GM19240 (cell line): ENCODE results near the gene ADAMTS7.
"Not testable (repeated sequence)": the region's sequence is repeated elsewhere in the genome, so short reads cannot be mapped to it uniquely, and the experiment has no call there.

Source experiments
- DNase-seq: peaks from one replicate; pipeline ENCODE4 v3.0.0; 2011; ENCODE audit warnings: low spot score; ENCODE audit not compliant: insufficient read length

ADAMTS7 gene

GRCh38 chr15:78830514-78831228, 19.4 kb upstream of the ADAMTS7 start:
- DNase-seq = no peak

- no peak for DNase-seq
Observed at GRCh38 chr15:78828920-78829319, 17.7 kb upstream of the ADAMTS7 start.

DNA sequence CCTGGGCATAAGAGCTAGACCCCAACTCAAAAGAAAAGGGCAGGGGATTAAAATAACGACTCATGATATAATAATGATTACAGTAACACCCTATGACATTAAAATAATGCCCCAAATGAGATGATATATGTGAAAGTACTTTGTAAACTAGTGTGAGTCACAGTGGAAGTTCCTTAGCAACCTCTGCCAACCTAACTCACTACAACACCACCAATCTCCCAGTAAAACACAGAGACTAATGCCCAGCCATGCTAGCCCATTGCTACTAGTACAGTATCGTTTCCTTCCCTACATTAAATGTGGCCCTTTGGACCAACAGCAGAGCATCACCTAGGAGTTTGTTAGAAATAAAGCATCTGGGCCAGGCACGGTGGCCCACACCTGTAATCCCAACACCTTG, 11.2 kb upstream of the ADAMTS7 start:
- DNase-seq = no peak

GRCh38 chr15:78811825-78812183, 540 bp upstream of the ADAMTS7 start:
- DNase-seq = no peak

DNA sequence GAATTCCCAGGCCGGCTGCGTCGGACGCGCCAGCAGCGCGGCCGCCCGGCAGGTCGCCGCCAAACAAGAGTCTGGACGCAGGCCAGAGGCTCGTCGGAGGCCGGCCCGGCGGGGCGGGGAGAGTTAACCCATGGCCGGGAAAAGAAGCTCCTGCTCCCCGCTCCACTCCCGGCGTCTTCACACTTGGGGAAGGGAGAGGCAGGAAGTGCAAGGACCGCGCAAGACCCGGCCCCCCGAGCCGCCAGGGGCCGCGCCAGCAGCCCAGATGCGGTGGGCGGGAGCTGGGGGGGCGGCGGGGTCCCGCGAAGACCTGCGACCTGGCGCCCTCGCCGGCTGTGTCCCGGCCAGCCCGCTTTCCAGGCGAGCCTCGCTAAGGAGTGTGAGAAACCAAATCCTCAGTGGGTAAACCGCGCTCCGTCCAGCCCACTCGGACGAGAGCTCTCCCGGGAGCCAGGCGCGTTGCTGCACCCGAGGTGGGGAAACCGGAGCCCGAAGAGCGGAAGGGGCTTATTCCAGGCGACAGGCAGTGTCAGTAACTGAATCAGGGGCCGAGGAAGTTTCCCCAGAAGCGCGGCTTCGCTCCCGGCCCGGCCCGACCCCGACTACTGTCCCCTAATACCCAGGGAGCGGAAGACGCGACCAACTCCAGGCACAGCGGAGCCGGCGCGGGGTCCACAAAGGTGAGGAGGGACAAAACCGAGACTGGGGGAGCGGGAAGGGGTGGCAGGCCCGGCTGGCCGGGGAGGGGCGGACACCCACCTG, 721 bp downstream of the ADAMTS7 start:
- no peak for DNase-seq

DNA sequence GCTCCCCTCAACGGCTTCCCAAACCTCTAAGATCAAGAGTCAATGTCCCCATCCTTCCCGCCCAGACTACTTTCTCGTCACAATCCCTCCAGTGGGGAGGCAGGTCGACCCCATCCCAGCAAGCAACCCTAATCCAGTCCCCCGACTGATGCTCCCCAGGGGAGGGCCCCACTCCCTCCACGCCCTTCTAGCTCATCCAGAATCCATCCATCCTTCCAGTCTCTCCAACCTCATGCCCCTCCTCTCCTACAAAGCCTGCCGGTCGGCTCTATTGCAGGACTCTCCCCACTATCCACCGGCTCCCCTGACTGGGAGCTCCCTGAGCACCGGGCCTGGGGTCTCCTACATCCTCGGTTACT, 1.3 kb downstream of the ADAMTS7 start:
- no peak for DNase-seq

GRCh38 chr15:78808550-78808949, 2.7 kb downstream of the ADAMTS7 start:
- DNase-seq = peak; percentile 54

GRCh38 chr15:78807359-78807758, 3.9 kb downstream of the ADAMTS7 start:
- DNase-seq = no peak

GRCh38 chr15:78804391-78804792, 6.9 kb downstream of the ADAMTS7 start:
- DNase-seq = no peak

DNA sequence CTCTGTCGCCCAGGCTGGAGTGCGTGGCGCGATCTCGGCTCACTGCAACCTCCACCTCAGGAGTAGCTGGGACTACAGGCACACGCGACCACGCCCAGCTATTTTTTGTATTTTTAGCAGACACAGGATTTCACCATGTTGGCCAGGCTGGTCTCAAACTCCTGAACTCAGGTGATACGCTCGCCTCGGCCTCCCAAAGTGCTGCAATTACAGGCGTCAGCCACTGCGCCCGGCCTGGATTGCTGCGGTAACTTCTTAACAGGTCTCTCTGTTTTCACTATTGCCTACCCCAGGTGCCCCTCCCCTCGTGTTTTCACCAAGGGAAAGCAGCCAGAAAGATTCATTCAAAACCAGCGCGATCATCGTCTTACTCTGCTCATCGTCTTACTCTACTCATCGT, 10.5 kb downstream of the ADAMTS7 start:
- DNase-seq = no peak

GRCh38 chr15:78800189-78800588, 11.1 kb downstream of the ADAMTS7 start:
- DNase-seq = no peak

DNA sequence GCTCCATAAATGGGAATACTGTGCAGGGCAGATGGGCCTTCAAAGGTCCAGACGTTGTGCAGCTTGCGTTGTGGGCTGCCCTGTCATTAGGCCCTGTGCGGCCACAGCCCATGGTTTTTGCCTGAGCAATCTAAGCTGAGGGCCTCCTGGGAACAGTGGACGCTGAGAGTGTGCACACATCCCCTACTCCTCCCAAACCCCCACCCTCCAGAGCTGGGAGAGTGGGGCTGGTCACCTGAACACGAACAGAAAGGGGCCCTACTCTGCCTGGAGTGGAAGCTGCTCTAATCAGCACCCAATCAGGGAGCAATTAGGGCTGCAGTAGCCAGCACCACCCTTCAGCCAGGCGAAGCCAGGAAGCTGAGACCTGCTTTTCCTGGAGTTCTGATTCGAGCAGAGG, 12.2 kb downstream of the ADAMTS7 start:
- DNase-seq = not testable (repeated sequence)

DNA sequence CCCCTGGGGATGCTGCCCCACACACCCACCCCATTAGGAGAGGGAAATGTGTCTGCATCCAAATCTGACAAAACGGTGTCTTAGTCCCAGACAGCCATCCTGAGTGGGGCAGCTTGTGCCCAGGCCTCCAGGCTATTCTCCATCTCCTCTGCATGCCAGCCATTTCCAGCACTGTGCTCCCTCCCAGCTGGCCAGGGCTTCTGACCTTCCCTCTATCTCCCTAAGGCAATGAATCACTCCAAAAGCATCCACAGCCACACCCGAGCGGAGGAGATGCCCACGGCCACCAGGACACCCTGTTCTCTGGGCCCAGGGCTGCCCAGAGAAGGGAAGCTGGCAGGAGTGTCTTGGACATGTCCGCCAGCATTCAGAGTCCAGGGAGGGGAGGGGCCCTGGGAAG, 12.9 kb downstream of the ADAMTS7 start:
- not testable (repeated sequence) for DNase-seq

- DNase-seq = no peak
Observed at GRCh38 chr15:78797951-78798350, 13.3 kb downstream of the ADAMTS7 start.

DNA sequence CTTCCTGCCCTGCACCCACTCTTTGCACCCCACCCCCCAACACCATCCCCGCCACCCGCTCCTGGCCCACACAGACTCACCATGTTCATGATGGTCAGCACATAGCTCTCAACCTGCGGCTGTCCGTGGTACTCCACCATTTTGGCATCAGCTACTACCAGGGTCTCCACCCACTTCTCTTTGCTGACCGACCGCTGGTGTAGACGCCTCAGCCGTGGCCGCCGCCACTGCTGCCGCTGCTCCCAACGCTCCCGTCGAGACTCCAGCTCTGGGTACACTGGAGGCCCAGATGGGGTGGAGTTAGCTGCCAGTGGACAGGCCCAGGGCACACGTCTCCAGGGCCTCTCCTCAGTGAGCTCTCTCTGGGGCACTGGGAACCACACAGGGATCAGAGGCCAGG, 14.8 kb downstream of the ADAMTS7 start:
- DNase-seq = no peak

DNA sequence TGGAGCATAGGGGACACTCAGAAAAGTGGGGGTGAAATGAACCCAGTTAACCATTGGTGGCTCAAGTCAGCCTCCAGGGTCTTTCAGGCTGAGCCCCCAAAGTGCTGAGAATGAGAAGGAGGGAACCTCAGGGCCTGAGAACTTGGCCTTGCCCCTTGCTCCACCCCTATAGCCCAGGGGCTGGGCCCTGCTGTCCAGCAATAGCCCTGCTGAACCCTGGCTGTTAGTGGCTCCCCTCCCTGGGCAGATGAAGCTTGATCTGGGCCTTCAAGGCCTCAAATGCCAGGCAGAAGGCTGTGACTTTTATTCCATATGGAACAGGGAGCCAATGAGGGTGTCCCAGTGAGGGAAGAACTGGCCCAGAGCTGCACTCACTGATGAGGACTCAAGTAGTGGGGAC, 16.2 kb downstream of the ADAMTS7 start:
- DNase-seq = no peak

- not testable (repeated sequence) for DNase-seq
Observed at GRCh38 chr15:78794446-78794845, 16.8 kb downstream of the ADAMTS7 start.

DNA sequence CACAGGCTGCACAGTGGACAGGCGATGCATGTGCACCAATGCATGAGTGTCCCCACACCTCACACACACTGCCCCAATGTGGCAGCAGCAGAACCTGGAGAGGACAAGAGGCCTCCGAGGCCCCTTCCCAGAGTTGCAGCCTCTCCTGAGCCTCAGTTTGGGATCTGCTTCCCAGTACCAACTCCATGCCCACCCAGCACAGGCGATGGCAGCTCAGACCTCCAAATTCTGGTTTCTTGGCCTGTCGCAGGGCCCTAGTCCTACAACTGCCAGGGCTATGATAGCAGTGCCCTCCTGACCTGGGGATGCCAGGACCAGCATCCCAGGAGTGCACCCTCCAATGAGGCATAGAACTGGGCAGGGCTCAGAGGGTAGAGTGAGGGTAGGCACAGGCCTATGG, 19.9 kb downstream of the ADAMTS7 start:
- no peak for DNase-seq

DNA sequence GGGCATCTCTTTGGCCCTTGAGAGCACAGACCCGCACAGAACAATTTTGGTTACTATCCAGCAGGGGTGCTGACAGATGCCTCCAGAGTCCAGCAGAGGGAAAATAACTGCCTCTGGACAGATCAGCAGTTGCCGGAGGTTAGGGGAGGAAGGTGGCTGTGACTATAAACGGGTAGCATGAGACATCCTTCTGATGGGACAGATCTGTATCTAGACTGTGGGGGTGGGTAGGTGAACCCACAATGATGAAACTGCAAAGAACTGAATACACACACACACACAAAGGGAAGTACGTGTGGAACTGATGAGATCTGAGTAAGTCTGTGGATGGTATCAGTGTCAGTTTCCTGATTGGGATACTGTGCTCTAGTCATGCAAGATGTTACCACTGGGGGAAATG, 21.2 kb downstream of the ADAMTS7 start:
- no peak for DNase-seq

DNA sequence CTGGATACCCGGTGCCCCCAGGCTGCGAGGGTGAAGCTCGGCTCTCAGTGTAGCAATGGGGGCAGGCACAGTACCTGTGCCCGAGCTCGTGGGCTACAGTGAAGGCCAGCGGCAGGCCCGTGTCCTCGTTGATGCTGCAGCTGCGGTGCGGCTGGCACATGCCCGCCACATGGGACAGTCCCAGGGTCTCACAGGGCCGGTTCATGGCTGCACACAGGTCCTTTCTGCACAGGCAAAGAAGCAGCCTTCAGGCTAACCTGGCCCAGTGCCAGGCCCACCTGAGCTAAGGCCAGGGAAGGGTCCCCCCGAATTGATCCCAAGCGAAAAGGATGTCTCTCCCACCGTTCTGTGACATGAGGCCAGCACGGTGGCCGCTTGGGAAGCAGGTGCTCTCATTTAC, 21.6 kb downstream of the ADAMTS7 start:
- no peak for DNase-seq

DNA sequence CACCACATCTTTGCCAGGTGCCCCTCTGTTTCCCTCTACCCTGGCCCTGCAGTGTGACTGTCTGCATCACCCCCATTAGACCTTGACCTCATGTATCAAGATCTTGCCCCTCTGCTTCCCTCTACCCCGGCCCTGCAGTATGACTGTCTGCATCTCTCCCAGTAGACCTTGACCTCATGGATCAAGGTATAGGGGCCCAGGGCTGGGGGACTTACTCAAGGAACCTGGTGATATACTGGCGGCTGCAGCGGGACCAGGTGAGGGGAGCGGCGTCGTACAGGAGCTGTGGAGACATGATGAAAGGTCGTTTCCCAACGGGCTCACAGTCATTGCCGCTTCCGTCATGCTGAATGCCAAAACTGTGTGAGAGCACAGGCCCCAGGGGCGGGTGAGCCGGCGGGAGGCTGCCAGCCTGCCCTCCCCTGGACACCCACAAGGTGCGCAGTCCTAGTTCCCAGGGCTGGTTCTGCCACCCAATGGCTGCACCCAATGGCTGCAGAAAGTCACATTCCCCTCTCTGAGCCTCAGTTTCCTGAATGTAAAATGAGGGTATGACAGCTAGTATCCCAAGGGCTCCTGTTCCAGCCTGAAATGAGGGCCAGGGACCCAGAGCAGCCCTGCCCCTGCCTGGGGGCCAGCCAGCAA, 23.1 kb downstream of the ADAMTS7 start:
- no peak for DNase-seq

DNA sequence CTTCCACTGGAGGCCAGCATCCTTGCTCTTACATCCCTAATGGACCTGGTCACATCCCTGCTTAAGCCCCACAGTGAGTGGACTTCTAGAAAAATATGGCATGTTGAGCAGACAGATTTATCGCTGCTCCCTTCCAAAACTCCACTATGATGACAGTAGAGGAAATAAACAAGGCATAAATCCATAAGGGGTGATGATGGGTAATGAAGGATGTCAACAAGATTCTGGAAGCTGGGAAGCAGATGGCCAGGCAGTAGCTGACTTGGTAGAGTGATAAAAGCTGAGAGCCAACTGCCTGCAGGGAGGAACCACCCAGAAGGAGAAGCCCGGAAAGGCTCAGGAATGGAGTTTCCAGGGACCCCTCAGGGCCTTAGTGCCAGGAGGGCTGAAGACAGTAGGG, 28.9 kb downstream of the ADAMTS7 start:
- DNase-seq = not testable (repeated sequence)

GRCh38 chr15:78781381-78781780, 29.9 kb downstream of the ADAMTS7 start:
- not testable (repeated sequence) for DNase-seq
